Mesenchymal stem cell (in vitro differentiated cells and primary cell): ENCODE measurements around the gene KPNB1.

Source experiments
- DNase-seq: peaks from one replicate; pipeline ENCODE4 v3.0.0-alpha.2; 2013
- H2AFZ ChIP-seq: one replicate; pipeline ENCODE4 v1.6.1; 2013; ENCODE audit warnings: low read depth, mild to moderate bottlenecking, control low read depth, inconsistent platforms, low read length, moderate library complexity
- H2AK5ac ChIP-seq: 2 replicates; pipeline ENCODE4 v1.6.1; 2013; ENCODE audit warnings: low read length, moderate library complexity, mild to moderate bottlenecking, inconsistent platforms; ENCODE audit not compliant: severe bottlenecking
- H2BK120ac ChIP-seq: one replicate; pipeline ENCODE4 v1.6.1; 2013; ENCODE audit warnings: low read depth, mild to moderate bottlenecking, inconsistent platforms, low read length, moderate library complexity
- H2BK12ac ChIP-seq, 2 experiments: one replicate each; pipeline ENCODE4 v1.6.1; 2013; ENCODE audit warnings: inconsistent platforms in 2 of 2, low read length in 2 of 2, mild to moderate bottlenecking in 2 of 2, moderate library complexity in 2 of 2, control low read depth in 1 of 2
- H2BK15ac ChIP-seq: one replicate; pipeline ENCODE4 v1.6.1; 2013; ENCODE audit warnings: mild to moderate bottlenecking, low read depth, inconsistent platforms; ENCODE audit not compliant: poor library complexity, severe bottlenecking
- H2BK5ac ChIP-seq: 2 replicates; pipeline ENCODE4 v1.6.1; 2013; ENCODE audit warnings: low read depth, mild to moderate bottlenecking, low read length, control low read depth, inconsistent platforms; ENCODE audit not compliant: poor library complexity, severe bottlenecking
- H3K14ac ChIP-seq, 2 experiments: one replicate each; pipeline ENCODE4 v1.6.1; 2013; ENCODE audit warnings: inconsistent platforms in 2 of 2, low read length in 2 of 2, control low read depth in 1 of 2, mild to moderate bottlenecking in 1 of 2, moderate library complexity in 1 of 2
- H3K18ac ChIP-seq, 2 experiments: one replicate each; pipeline ENCODE4 v1.6.1; 2013; ENCODE audit warnings: inconsistent platforms in 2 of 2, low read length in 2 of 2, control low read depth in 1 of 2, low read depth in 1 of 2, mild to moderate bottlenecking in 1 of 2
- H3K23ac ChIP-seq, 2 experiments: one replicate each; pipeline ENCODE4 v1.6.1; 2013; ENCODE audit warnings: inconsistent platforms in 2 of 2, low read length in 2 of 2, mild to moderate bottlenecking in 2 of 2, moderate library complexity in 2 of 2, control low read depth in 1 of 2
- H3K27ac ChIP-seq: 2 replicates; pipeline ENCODE4 v1.5.1; 2013; ENCODE audit warnings: mild to moderate bottlenecking, moderate library complexity, low read length, control low read depth, inconsistent platforms; ENCODE audit not compliant: poor library complexity, severe bottlenecking
- H3K27me3 ChIP-seq, 2 experiments: 2 replicates each; pipeline versions ENCODE4 v1.6.1 to v1.7.0; 2013; ENCODE audit warnings: low read length in 2 of 2, mild to moderate bottlenecking in 2 of 2, moderate library complexity in 2 of 2, control low read depth in 1 of 2, inconsistent platforms in 1 of 2; ENCODE audit not compliant: control insufficient read depth in 1 of 2, insufficient read depth in 1 of 2
- H3K36me3 ChIP-seq, 2 experiments: 2 replicates each; pipeline versions ENCODE4 v1.6.1 to v1.7.0; 2013; ENCODE audit warnings: low read length in 2 of 2, control low read depth in 1 of 2, inconsistent platforms in 1 of 2, low read depth in 1 of 2, mild to moderate bottlenecking in 1 of 2; ENCODE audit not compliant: insufficient read depth in 2 of 2, control insufficient read depth in 1 of 2
- H3K4ac ChIP-seq, 2 experiments: one replicate each; pipeline ENCODE4 v1.6.1; 2013; ENCODE audit warnings: inconsistent platforms in 2 of 2, low read length in 2 of 2, mild to moderate bottlenecking in 2 of 2, moderate library complexity in 2 of 2, control low read depth in 1 of 2, low read depth in 1 of 2
- H3K4me1 ChIP-seq: 2 replicates; pipeline ENCODE4 v1.6.1; 2013; ENCODE audit warnings: low read depth, low read length, control low read depth; ENCODE audit not compliant: control insufficient read depth, insufficient read depth
- H3K4me2 ChIP-seq: 2 replicates; pipeline ENCODE4 v1.6.1; 2013; ENCODE audit warnings: low read length, mild to moderate bottlenecking, inconsistent platforms; ENCODE audit not compliant: poor library complexity, severe bottlenecking
- H3K4me3 ChIP-seq, 2 experiments: 2 replicates each; pipeline versions ENCODE4 v1.5.1 to v1.7.0; 2013; ENCODE audit warnings: low read length in 2 of 2, mild to moderate bottlenecking in 2 of 2, control low read depth in 1 of 2, low read depth in 1 of 2; ENCODE audit not compliant: insufficient read depth in 1 of 2
- H3K79me1 ChIP-seq: replicated peaks from 2 replicates; pipeline ENCODE4 v1.6.1; 2013; ENCODE audit warnings: mild to moderate bottlenecking, control low read depth, low read length, inconsistent platforms; ENCODE audit not compliant: poor library complexity, severe bottlenecking
- H3K9ac ChIP-seq: 2 replicates; pipeline ENCODE4 v1.7.0; 2013; ENCODE audit warnings: mild to moderate bottlenecking, low read length, moderate library complexity
- H3K9me3 ChIP-seq: 2 replicates; pipeline ENCODE4 v1.7.0; 2013; ENCODE audit warnings: mild to moderate bottlenecking, low read length; ENCODE audit not compliant: control insufficient read depth
- H4K8ac ChIP-seq: one replicate; pipeline ENCODE4 v1.6.1; 2013; ENCODE audit warnings: inconsistent platforms, mild to moderate bottlenecking, low read length, moderate library complexity
- H4K91ac ChIP-seq: one replicate; pipeline ENCODE4 v1.6.1; 2013; ENCODE audit warnings: mild to moderate bottlenecking, low read length, inconsistent platforms
- WGBS: methylation state at CpG from one replicate; pipeline ENCODE4 v1.1.7; 2013; ENCODE audit warnings: mixed read lengths; 5-methylcytosine and 5-hydroxymethylcytosine counted together

The KPNB1 gene

GRCh38 chr17:47633996-47634395 is 15.7 kb upstream of the KPNB1 start:
- H3K14ac ChIP-seq = no peak overlapping the region
- H3K18ac ChIP-seq = no peak overlapping the region
- no peak overlapping the region for H4K91ac ChIP-seq
- H2AK5ac ChIP-seq = no peak overlapping the region
- H3K4me1 ChIP-seq = no peaks in the 10 kb centered on the region
- H3K4me3 ChIP-seq = no peak overlapping the region
- peaks cover 2 to 13% of the 10 kb centered on the region in 2 experiments for H3K36me3 ChIP-seq
- no peak overlapping the region for H3K23ac ChIP-seq
- no peak overlapping the region for H2BK12ac ChIP-seq
- H3K9ac ChIP-seq = no peak overlapping the region
- no peak overlapping the region for H4K8ac ChIP-seq
- H3K4me2 ChIP-seq = no peak overlapping the region
- H3K4ac ChIP-seq = no peak overlapping the region
- no peak overlapping the region for H2AFZ ChIP-seq
- H2BK120ac ChIP-seq = no peak overlapping the region
- H3K27me3 ChIP-seq = no peaks in the 10 kb centered on the region
- no peaks in the 10 kb centered on the region for H3K79me1 ChIP-seq
- H3K27ac ChIP-seq = no peak overlapping the region
- WGBS = 97% methylated on average over 1 of the region's 1 CpG
- no peak overlapping the region for H2BK5ac ChIP-seq
- no peak overlapping the region for H2BK15ac ChIP-seq
- no peak for DNase-seq
- H3K9me3 ChIP-seq = no peaks in the 10 kb centered on the region

DNA sequence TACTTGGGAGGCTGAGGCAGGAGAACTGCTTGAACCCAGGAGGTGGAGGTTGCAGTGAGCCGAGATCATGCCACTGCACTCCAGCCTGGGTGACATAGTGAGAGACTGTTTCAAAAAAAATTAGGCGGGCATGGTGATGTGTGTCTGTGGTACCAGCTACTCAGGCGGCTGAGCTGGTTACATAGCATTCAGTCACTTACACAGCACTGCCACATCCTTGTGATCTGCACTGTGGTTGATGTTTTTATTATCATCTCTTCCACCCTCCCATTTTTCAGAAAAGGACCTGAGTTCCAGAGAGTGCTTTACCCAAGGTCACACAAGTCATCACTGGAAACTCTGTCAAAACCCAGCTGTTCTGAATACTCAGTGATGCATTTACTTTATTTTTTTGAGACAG is 14.8 kb upstream of the KPNB1 start:
- no peaks in the 10 kb centered on the region for H3K9me3 ChIP-seq
- WGBS = 100% methylated on average over 3 of the region's 3 CpGs

DNA sequence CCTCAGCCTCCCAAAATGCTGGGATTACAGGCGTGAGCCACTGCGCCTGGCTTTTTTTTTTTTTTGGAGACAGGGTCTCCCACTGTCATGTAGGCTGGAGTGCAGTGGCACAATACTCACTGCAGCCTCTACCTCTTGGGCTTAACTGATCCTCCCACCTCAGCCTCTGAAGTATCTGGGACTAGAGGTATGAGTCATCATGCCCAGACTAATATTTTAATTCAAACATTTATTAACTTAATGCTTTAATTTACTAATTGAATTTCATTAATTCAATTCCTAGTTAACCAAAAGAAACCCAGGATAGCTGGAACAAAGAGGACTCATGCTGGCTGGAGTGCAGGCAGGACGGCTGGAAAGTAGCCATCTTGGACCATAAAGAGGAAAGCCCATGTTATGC is 14.0 kb upstream of the KPNB1 start:
- WGBS = 98% methylated on average over 3 of the region's 3 CpGs
- no peak for DNase-seq
- no peak overlapping the region for H2AFZ ChIP-seq
- no peaks in the 10 kb centered on the region for H3K27me3 ChIP-seq
- no peak overlapping the region for H3K9ac ChIP-seq
- no peak overlapping the region for H3K27ac ChIP-seq
- no peak overlapping the region for H4K91ac ChIP-seq
- H3K9me3 ChIP-seq = no peaks in the 10 kb centered on the region
- no peak overlapping the region for H3K4me2 ChIP-seq
- no peak overlapping the region for H3K18ac ChIP-seq
- H3K4me1 ChIP-seq = no peaks in the 10 kb centered on the region
- no peak overlapping the region for H4K8ac ChIP-seq
- H2BK12ac ChIP-seq = no peak overlapping the region
- no peak overlapping the region for H2AK5ac ChIP-seq
- no peak overlapping the region for H3K23ac ChIP-seq
- no peak overlapping the region for H3K4me3 ChIP-seq
- H3K4ac ChIP-seq = no peak overlapping the region
- H2BK120ac ChIP-seq = no peak overlapping the region
- no peak overlapping the region for H2BK15ac ChIP-seq
- H3K79me1 ChIP-seq = no peaks in the 10 kb centered on the region
- H3K14ac ChIP-seq = no peak overlapping the region
- H3K36me3 ChIP-seq = peaks cover 2 to 9% of the 10 kb centered on the region in 2 experiments
- no peak overlapping the region for H2BK5ac ChIP-seq

More for the DNA sequence above, 14.8 kb upstream of the KPNB1 start:
- Histone ChIP-seq H3K14ac (no peak overlapping the region), H3K18ac (no peak overlapping the region), H2BK12ac (no peak overlapping the region), H3K4me1 (no peaks in the 10 kb centered on the region), H2AFZ (no peak overlapping the region), H3K4me3 (no peak overlapping the region), H3K79me1 (no peaks in the 10 kb centered on the region), H2BK120ac (no peak overlapping the region), H4K91ac (no peak overlapping the region), H3K4ac (no peak overlapping the region), H3K36me3 (peaks cover 2 to 12% of the 10 kb centered on the region in 2 experiments), H2BK5ac (no peak overlapping the region), H3K9ac (no peak overlapping the region), H4K8ac (no peak overlapping the region), H3K27ac (no peak overlapping the region), H2AK5ac (no peak overlapping the region), H3K23ac (no peak overlapping the region), H2BK15ac (no peak overlapping the region), H3K27me3 (no peaks in the 10 kb centered on the region), H3K4me2 (no peak overlapping the region)
- no peak for DNase-seq

GRCh38 chr17:47636273-47637030 is 13.3 kb upstream of the KPNB1 start:
- DNase-seq = no peak
- Histone ChIP-seq H3K4me1 (no peaks in the 10 kb centered on the region), H3K9ac (no peak overlapping the region), H2BK5ac (no peak overlapping the region), H3K4me2 (no peak overlapping the region), H3K14ac (no peak overlapping the region), H2BK15ac (no peak overlapping the region), H2AK5ac (no peak overlapping the region), H3K4me3 (no peak overlapping the region), H3K36me3 (peaks cover 2 to 9% of the 10 kb centered on the region in 2 experiments), H3K9me3 (no peaks in the 10 kb centered on the region), H4K8ac (no peak overlapping the region), H3K18ac (no peak overlapping the region), H3K27ac (no peak overlapping the region), H3K4ac (no peak overlapping the region), H2AFZ (no peak overlapping the region), H3K79me1 (no peaks in the 10 kb centered on the region), H2BK120ac (no peak overlapping the region), H4K91ac (no peak overlapping the region), H3K23ac (no peak overlapping the region), H3K27me3 (no peaks in the 10 kb centered on the region), H2BK12ac (no peak overlapping the region)
- 100% methylated on average over 1 of the region's 2 CpGs for WGBS
